ENCODE results near the gene CASKIN1. TPM values are rescaled to one million over a fixed set of nuclear protein-coding genes. Genes with fewer than 3 reads are reported as not detected.

The CASKIN1 gene
- total and polyA plus RNA-seq, 10 of the 15 experiments (the other 5 are each of a cell fraction or from before 2014, with no cell fraction given), result 0.03 to 0.33 (median 0.11) TPM; not detected in 5

- Histone ChIP-seq H3K27me3 (replicated peaks in 1 of 2; ENCODE audit: control insufficient read depth in 2 of 2, insufficient read depth in 2 of 2, low read length in 1 of 2) (no peaks in the 10 kb centered on the region), H3K4me2 (ENCODE audit: control insufficient read depth, insufficient read depth) (no peak overlapping the region), H3K9ac (ENCODE audit: control insufficient read depth, insufficient read depth, low read length) (no peak overlapping the region), H3K27ac (ENCODE audit: control insufficient read depth, insufficient read depth) (no peak overlapping the region), H4K20me1 (ENCODE audit: control insufficient read depth, insufficient read depth) (no peaks in the 10 kb centered on the region), H3K4me3 (no peak overlapping the region), H3K4me1 (ENCODE audit: control insufficient read depth, insufficient read depth, low read length) (no peaks in the 10 kb centered on the region), H2AFZ (ENCODE audit: control insufficient read depth, low read depth, low read length) (no peak overlapping the region), H3K9me3 (replicated peaks; ENCODE audit: control insufficient read depth, insufficient read depth, low read length) (no peaks in the 10 kb centered on the region), H3K79me2 (ENCODE audit: control insufficient read depth, insufficient read depth, low read length) (peaks cover 1% of the 10 kb centered on the region; the same call in 1 of the 2 replicates), H3K36me3 (ENCODE audit: control insufficient read depth in 2 of 2, insufficient read depth in 2 of 2, low read length in 1 of 2) (peaks cover 0 to 22% of the 10 kb centered on the region in 2 experiments; a peak in 2 of 4 replicates)
- ChIA-PET RAD21 (ENCODE audit: unreplicated experiment) (interaction anchor here (1.0 kb wide), 1 partner anchor 116 kb away, joined by 3 read pairs; no protein-coding TSS in a partner anchor), CTCF (no interaction called here), SMC1A (ENCODE audit: uncharacterized antibody, unreplicated experiment) (no interaction called here), POLR2A (no interaction called here)
- FAIRE-seq (no peak), ATAC-seq (no peak), DNase-seq (ENCODE audit: low read depth, low spot score) (no peak)
- in situ Hi-C loops (cut with MboI) (no loop called here), intact Hi-C loops (cut with micrococcal nuclease; ENCODE audit: unreplicated experiment) (no loop called here)
- 86% methylated on average over 17 of the region's 17 CpGs for WGBS (ENCODE audit: insufficient coverage, insufficient replicate concordance, low lambda C conversion rate, missing lambda C conversion rate)
- no peak for TF ChIP-seq SUPT20H (IDR thresholded peaks at IDR 0.05; ENCODE audit: borderline replicate concordance, control insufficient read depth, low read depth, low read length)
- no TSS peak for BruUV-seq (replicated peaks)
Measured at GRCh38 chr16:2244301-2244700, 47.9 kb upstream of the CASKIN1 start.

- 90% methylated on average over 11 of the region's 11 CpGs for WGBS (ENCODE audit: insufficient coverage, insufficient replicate concordance, low lambda C conversion rate, missing lambda C conversion rate)
- no TSS peak for BruUV-seq (replicated peaks)
- no peak overlapping the region for H3K4me3 ChIP-seq
- H3K27me3 ChIP-seq (replicated peaks in 1 of 2; ENCODE audit: control insufficient read depth in 2 of 2, insufficient read depth in 2 of 2, low read length in 1 of 2), result no peaks in the 10 kb centered on the region
- TF ChIP-seq BCL3 (IDR thresholded peaks at IDR 0.05; ENCODE audit: borderline replicate concordance, insufficient read depth, low read depth, low read length, poor library complexity, severe bottlenecking), result no peak
- TF ChIP-seq ZNF274 (IDR thresholded peaks at IDR 0.05; ENCODE audit: insufficient read depth, insufficient read length), result no peak
- no peak for TF ChIP-seq ZZZ3 (IDR thresholded peaks at IDR 0.05; ENCODE audit: control insufficient read depth, insufficient read length, low read depth)
- no peak for TF ChIP-seq TARDBP (IDR thresholded peaks at IDR 0.05; ENCODE audit: borderline replicate concordance)
- TF ChIP-seq MXI1 (IDR thresholded peaks at IDR 0.05; ENCODE audit: low read depth, low read length), result no peak
- no peak for TF ChIP-seq ZNF207 (IDR thresholded peaks at IDR 0.05; ENCODE audit: borderline replicate concordance)
- TF ChIP-seq RBBP5 (conservative IDR thresholded peaks at IDR 0.05), result no peak
- DNase-seq (ENCODE audit: low read depth, low spot score) (no peak), FAIRE-seq (no peak), ATAC-seq (no peak)
- no peak overlapping the region for H3K9ac ChIP-seq (ENCODE audit: control insufficient read depth, insufficient read depth, low read length)
- H3K79me2 ChIP-seq (ENCODE audit: control insufficient read depth, insufficient read depth, low read length), result no peaks in the 10 kb centered on the region; the same call in 1 of the 2 replicates
- ChIA-PET RAD21 (ENCODE audit: unreplicated experiment) (interaction anchor here (1.0 kb wide), 1 partner anchor 117 kb away, joined by 3 read pairs; no protein-coding TSS in a partner anchor), POLR2A (no interaction called here), CTCF (no interaction called here), SMC1A (ENCODE audit: uncharacterized antibody, unreplicated experiment) (no interaction called here)
- in situ Hi-C loops (cut with MboI), result no loop called here
- H4K20me1 ChIP-seq (ENCODE audit: control insufficient read depth, insufficient read depth), result no peaks in the 10 kb centered on the region
- no peaks in the 10 kb centered on the region for H3K9me3 ChIP-seq (replicated peaks; ENCODE audit: control insufficient read depth, insufficient read depth, low read length)
- H3K27ac ChIP-seq (ENCODE audit: control insufficient read depth, insufficient read depth), result no peak overlapping the region
- H3K4me2 ChIP-seq (ENCODE audit: control insufficient read depth, insufficient read depth), result no peak overlapping the region
- H3K36me3 ChIP-seq (ENCODE audit: control insufficient read depth in 2 of 2, insufficient read depth in 2 of 2, low read length in 1 of 2), result peaks cover 0 to 22% of the 10 kb centered on the region in 2 experiments; a peak in 2 of 4 replicates
- H3K4me1 ChIP-seq (ENCODE audit: control insufficient read depth, insufficient read depth, low read length), result no peaks in the 10 kb centered on the region
- H2AFZ ChIP-seq (ENCODE audit: control insufficient read depth, low read depth, low read length), result no peak overlapping the region
- intact Hi-C loops (cut with micrococcal nuclease; ENCODE audit: unreplicated experiment), result no loop called here
Measured at GRCh38 chr16:2243781-2244180, 47.4 kb upstream of the CASKIN1 start.
